Skin epidermis (tissue), 12 donors: ENCODE measurements around the gene BMP5.

Source experiments
- H3K27ac ChIP-seq, 21 experiments: fragments of 200-600 bp; sonication (generic) in 11 of 21; one replicate each; pipeline ENCODE4 v1.5.0; 2020; ENCODE audit warnings: mild to moderate bottlenecking in 3 of 21, inconsistent platforms in 2 of 21, moderate library complexity in 2 of 21
- H3K4me3 ChIP-seq, 7 experiments: fragments of 200-600 bp; sonication (generic) in 2 of 7; one replicate each; pipeline ENCODE4 v1.5.0; 2020; ENCODE audit warnings: inconsistent platforms in 2 of 7, mild to moderate bottlenecking in 2 of 7, moderate library complexity in 1 of 7

Gene BMP5

DNA sequence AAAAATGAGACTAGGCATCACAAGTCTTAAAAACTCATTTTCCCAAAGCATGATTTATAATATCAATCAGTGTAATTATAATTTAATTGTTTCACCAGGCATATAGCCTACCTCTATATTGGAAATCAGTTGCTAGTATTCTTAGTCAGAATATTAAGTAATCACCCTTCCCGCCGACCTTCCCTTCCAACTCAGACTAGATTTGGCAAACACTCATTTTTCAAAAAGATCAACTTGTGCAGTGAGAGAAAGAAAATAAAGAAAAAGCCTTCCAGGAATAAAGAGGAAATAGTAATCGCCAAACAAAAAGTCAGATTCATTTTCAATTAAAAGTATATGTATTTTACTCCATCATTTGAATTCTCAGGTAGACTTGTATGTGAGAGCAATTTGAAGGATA lies 1.9 kb upstream of the BMP5 start:
- Histone ChIP-seq H3K27ac (no peak overlapping the region), H3K4me3 (no peak overlapping the region)

DNA sequence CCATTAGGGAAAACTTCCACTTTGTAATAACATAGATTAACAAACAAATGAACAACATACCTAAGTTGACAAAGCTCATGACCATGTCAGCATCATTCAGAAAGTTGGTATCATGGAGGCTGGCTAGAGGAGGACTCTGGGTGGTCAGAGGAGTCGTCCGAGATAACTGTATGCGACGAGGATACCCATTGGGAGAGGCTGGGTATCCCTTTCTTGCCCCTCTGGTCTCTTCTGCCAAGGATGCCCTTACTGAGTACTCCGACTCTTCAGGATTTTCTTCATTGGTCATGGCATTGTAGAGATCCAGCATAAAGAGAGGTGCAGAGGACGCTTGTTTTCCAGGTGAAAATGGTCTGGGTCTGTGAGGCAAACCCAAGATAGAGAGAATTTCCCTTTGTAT lies 1.1 kb downstream of the BMP5 start:
- Histone ChIP-seq H3K27ac (no peak overlapping the region), H3K4me3 (no peak overlapping the region)

DNA sequence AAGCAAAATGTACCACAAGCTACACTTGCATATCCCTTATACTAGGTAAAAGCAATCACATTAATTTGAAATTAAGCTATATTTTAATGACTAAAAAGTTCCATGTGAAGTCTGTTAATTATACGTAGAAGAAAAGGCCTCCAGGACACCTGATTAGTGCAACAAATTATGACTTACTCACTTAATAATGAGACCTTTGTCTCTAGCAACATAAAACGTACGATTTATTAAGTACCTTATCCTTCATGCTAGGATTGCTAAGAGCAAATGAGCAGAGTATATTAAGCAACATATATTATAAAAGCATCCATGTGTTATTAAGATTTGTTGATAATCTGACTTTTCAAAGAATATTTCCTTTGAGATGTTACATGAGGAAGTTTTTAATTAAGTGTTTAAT lies 2.5 kb downstream of the BMP5 start:
- H3K27ac ChIP-seq = no peak overlapping the region
- H3K4me3 ChIP-seq = no peak overlapping the region

DNA sequence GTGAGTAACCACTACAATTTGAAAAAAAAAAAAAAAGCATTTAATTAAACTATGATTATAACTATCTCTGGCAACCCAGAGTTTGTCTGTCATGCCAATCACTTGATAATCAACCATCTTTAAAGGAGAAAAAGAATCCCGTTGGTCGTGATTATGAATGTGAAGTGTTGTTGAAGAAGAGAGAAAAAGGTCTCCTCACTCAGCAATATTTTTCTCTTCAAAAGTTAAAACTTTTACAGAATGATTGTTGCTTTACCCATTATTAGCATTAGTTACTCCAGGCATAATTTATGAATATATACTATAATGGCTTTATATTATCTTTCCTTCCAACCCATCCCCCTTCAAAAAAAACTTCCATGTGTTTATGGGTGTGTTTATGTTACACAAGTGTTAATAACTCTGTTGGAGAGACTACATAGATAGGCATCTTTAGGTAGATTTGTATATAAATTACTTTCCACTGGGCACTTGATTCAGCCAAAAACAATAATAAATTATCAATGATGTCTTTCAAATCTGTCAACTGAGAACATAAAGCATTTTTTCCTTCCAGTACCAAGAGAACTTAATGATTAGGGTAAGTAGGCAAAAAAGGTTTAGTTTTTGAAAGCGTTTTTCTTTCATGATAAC lies 5.1 kb downstream of the BMP5 start:
- Histone ChIP-seq H3K4me3 (no peak overlapping the region), H3K27ac (no peak overlapping the region)

DNA sequence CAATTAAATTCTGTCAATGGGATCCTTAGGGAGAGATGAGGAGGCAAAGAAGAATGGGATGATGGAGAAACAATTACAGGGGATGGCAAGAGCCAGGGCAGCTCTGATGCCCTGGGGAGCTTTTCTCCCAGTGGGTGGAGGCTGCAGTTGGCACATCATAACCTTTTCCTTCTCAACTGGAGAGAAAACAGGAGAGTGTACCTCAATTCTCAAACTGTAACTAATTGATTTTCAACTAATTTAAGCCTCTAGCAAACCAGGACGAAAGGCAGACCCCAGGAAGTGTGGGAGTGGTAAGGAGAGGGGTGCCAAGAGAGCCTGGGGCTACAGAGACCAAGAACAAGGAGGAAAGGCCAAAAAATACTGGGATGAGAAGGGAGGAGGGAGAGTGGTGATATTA lies 5.7 kb downstream of the BMP5 start:
- no peak overlapping the region for H3K4me3 ChIP-seq
- H3K27ac ChIP-seq = no peak overlapping the region

DNA sequence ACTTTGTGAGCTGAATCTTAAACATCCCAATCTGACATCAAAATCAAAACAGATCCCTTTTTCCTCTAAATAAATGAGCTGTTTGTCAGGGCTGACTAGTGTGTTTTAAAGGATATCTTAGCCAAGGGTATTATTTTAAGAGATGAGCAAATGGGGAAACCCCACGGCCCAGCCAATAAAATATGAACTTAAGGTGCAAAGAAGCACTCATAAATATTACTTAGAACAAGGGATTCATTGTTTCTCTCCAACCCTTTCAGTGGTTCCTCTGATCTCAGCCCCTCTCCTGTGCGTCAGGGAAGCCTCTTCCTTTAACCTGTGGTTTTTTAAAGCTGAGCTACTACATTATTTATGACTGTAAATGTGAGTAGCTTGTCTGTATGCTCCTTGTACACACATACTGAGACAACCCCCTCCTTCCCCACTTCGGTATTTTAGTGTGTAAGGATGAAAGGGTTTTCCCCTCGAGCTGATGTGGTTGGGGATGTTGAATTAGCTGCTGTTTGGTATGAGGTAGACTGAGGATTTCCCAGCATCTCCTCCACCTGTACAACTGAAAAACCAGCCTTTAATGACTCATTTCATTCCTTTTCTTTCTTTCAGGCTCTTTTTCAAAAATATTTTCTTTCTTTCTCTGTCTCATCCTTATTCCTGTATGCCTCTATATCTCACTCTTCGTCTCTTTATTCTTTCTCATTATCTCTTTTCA lies 6.5 kb downstream of the BMP5 start:
- Histone ChIP-seq H3K27ac (no peak overlapping the region), H3K4me3 (no peak overlapping the region)

DNA sequence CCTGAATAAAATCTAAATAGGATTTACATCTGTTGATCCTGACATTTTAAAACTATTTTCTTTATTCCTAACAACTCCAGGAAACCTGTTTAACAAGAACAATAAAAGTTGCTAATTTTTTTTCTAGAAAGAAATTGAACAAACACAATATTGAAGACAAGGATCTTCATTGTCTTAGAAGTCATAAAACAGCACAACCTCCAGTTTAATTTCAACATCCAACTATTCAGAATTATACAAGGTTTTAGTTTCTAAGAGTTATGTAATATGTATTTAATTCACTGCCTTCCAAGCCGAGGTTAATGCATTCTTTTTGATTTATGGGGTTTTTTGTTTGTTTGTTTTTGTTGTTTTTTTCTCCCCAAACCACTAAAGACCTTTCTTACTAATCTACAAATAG lies 7.2 kb downstream of the BMP5 start:
- Histone ChIP-seq H3K27ac (no peak overlapping the region), H3K4me3 (no peak overlapping the region)

DNA sequence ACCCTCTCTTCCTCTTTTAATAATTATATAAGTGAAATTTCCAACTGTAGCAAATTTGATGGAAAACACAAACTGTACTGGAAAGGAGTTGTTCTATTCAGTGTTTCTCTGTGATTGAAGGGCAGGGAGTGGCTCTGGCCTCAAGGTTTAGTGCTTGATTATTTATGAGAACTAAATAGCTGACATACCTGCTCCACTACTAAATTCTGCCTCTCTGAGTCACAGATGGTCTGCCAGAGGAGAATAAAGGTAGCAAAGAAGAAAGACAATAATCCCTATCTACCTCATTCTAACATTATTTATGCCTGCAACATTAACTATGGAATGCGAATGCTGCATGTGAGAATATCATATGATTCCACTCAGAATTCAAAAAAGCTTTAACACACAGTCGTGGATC lies 9.3 kb downstream of the BMP5 start:
- Histone ChIP-seq H3K27ac (no peak overlapping the region), H3K4me3 (no peak overlapping the region)

DNA sequence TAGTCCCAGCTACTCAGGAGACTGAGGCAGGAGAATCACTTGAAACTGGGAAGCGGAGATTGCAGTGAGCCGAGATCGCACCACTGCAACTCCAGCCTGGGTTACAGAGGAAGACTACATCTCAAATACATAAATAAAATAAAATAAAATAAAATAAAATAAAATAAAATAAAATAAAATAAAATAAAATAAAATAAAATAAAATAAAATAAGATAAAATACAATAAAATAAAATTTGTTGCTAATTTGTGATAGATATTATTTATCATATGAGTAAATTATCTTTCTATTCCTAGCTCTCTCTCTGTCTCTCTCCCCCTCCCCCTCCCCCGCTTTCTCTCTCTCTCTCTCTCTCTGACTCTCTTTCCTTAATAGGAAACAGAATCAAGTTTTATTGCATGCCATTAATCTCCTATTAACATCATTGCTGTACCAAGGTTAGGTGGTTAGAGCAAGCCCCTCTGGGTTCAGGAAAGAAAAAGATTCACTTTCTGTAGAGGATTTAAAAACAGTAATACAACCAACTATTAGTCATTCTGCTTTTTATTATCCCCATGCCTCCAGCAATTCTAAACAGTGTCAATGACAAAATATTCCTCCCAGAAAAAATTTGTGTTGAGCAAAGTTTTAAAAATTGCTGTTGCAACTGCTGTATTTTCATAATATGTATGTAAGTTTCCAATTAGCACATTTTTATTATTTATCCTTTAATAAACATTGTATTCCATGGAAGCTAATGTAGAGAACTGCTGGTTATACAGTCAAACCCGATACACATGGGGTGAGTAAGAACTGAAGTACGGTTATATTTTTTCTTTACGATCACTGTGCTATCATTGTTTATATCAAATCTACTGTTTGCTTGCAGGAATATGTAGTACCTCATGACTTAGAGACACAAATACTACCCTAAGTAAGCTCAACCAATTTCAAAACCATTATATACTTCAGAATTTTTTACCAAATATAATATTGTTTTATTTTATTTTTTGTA lies 22.1 kb downstream of the BMP5 start:
- Histone ChIP-seq H3K27ac (no peak overlapping the region), H3K4me3 (no peak overlapping the region)

DNA sequence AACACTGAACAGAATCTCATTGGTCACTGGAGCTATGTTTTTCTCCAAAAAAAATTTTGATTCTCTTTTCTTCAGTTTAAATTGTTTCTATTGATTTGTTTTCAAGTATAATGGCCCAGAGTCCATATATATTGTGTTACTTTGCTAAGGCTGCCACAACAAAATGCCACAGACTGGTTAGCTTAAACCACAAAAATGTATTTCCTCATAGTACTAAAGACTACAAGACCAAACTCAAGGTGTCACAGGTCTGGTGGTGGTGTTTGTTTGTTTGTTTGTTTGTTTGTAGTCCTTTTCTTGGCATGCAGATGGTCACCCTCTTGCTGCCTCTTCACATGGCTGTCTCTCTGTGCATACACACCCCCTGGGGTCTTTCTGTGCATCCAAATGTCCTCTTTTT lies 34.0 kb downstream of the BMP5 start:
- H3K27ac ChIP-seq = no peak overlapping the region
- no peak overlapping the region for H3K4me3 ChIP-seq

DNA sequence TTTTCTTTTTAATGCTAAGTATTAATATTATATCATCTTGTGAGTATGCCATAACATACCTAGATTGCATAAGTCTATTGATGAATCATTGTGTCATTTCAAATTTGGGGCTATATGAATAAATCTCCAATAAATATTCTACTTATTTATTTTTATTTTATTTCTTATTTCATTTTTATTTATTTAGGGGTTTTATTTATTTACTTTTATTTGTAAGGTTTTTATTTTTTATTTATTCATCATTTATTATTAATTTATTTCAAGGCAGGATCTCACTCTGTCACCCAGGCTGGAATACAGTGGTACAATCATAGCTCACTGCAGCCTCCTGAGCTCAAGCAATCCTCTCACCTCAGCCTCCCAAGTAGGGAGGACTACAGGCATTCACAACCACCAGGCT lies 36.3 kb downstream of the BMP5 start:
- no peak overlapping the region for H3K4me3 ChIP-seq
- H3K27ac ChIP-seq = no peak overlapping the region

DNA sequence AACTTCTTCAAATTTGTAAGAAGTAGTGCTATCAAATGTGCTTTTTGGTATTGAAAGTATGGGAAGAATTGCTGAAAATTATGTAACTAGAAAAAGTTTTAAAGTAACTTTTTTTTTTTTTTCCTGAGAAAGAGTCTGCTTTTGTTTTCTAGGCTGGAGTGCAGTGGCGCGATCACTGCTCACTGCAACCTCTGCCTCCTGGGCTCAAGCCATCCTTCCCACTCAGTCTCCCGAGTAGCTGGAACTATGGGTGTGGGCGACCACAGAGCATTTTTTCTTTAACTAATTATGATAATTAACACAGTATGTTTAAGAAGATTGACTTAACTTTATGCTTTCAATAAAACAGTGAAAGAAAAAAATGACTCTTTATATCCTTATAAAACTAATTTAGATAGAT lies 38.4 kb downstream of the BMP5 start:
- Histone ChIP-seq H3K27ac (no peak overlapping the region), H3K4me3 (no peak overlapping the region)

DNA sequence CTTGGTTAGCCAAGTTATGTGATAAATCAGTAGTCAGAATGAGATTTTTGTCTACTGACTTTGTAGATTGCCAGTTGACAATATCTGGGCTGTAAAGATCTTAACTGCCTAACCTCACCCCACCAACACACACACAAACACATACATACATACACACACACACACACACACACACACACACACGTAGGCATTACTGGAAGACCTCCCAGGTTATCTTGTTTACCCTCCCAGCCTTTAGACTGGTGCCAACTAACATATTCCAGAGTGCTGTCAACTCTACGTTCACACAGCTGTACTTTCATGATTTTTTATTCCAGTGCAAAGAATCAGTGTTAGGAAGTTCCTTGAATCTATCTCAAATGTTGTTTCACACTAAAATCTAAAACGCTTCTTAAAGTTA lies 38.9 kb downstream of the BMP5 start:
- H3K4me3 ChIP-seq = no peak overlapping the region
- no peak overlapping the region for H3K27ac ChIP-seq

DNA sequence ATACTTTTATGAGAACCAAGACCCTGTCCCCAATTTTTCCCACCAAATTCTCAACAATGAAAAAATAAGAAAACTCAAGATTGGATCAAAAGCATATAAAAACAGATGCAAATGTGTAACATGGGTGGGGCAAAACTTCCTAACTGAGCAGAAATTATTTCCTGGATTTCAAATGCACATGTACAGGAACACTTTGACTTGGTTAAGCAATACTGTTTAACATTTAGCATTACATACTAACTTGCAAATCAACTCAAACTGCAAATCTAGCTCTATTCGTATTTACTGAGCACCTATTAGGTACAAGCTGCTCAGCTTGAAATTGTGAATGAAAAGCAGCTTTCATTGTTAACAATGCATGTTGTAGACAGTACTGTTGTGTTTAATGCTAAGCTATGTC lies 40.2 kb downstream of the BMP5 start:
- no peak overlapping the region for H3K27ac ChIP-seq
- no peak overlapping the region for H3K4me3 ChIP-seq

DNA sequence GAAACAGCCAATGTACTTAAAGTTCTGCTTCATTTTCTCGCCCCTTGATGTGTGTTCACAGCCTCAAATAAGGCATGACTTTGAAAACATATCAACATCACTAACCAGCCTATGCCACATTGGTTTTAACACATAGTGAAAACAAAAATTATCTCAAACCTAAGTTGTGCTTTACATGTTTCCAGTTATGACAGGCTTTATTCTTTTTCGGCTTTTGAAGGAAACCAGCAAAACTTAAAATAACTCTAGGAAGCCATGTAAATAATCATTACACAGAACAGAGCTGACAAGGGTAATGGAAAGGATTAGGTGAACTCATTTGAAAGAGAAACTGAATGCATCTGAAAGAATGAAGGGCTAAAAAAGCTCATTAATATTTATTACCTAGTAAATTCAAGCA lies 42.1 kb downstream of the BMP5 start:
- H3K4me3 ChIP-seq = no peak overlapping the region
- no peak overlapping the region for H3K27ac ChIP-seq

DNA sequence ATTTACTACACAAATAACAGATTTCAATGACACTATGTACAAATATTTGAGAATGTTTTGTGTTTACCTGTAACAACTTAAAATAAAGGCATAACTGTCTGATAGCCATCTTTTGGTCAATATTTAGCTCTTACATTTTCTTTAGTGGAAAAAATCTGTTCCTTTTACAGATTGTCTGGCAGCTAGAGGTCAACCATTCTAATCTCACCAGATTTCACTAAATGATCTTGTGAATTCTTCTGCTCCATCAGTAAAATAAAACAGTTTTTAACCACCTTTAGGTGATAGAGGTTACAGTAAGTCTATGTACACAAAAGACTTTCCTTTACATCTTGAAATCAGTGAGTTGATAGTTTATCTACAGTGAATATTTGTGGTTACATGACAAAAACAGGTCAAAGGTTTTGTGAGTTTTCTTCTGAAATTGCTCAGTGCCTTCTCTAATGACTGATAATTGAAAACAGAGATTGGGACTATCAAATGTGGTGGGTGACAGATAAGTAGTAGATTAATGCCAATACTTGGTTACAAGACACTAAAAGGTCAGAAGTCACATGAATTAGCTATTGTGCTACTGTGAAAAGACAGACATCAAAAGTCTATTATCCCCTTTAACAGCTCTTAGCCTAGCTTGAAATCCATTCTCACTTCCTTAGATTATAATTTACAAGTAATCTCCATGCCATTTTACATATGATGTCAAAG lies 47.4 kb downstream of the BMP5 start:
- Histone ChIP-seq H3K4me3 (no peak overlapping the region), H3K27ac (no peak overlapping the region)

DNA sequence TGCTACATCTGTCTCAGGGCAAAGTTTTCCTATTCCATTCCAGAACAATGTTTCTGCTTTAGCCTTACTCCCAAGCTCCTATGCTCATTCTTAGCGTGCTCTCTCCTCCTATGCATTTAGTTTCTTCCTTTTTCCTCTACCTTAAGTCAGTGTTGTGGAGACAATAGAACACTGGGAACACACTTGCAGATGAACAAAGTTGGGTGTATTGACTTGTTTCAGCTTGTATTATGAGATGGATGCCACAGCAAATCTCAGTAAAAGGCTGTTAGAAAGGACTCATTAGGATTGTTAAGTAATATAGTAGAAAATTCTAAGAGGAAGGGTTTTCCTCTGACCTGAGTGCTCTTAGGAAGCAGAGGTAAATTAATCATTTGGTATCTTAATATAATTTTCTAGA lies 48.4 kb downstream of the BMP5 start:
- H3K4me3 ChIP-seq = no peak overlapping the region
- no peak overlapping the region for H3K27ac ChIP-seq

DNA sequence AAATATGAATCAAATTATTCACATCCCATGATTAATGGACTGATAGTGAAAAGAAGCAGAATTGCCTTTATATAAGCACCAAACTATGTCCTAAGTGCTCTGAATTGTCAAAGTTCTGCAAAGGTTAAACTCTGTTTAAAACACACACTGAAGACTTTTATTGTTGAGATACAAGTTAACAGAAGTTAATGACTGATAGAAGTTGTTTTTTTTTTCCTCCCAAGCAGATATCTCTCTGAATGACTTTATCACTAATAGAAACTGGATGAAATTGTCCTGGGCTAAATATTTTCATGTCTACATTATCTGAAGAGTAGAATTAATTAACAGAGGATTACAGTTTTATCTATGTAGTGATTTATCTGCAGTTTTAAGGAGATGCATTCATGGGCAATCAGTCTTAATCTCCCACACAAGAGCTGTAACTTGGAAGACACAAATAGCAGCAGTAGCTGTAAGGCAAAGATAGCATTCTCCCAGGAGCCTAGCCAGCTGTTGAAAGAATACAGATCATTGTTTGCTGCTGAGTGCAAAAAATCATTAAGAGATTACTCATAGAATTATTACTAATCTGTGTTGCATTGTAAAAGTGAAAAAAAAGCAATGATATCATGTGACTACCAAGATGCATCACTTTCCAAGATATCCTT lies 49.9 kb downstream of the BMP5 start:
- Histone ChIP-seq H3K4me3 (no peak overlapping the region), H3K27ac (no peak overlapping the region)

DNA sequence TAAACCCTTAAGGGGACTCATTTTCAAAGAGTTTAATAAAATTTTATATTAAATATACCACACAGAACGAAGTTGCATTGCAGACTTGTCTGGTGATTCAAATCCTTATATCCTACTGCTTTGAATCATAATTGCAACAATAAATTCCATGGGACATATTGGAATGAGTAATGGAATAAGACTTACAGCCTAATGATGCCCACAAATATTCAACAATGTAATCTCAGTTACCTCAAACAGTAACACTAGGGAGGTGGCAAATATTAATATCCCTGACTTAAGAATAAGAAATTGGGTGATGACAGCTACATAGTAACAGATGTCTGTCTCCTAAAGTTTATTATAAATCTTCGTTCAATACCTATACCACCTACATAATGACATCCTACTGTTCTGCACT lies 52.6 kb downstream of the BMP5 start:
- no peak overlapping the region for H3K4me3 ChIP-seq
- no peak overlapping the region for H3K27ac ChIP-seq

DNA sequence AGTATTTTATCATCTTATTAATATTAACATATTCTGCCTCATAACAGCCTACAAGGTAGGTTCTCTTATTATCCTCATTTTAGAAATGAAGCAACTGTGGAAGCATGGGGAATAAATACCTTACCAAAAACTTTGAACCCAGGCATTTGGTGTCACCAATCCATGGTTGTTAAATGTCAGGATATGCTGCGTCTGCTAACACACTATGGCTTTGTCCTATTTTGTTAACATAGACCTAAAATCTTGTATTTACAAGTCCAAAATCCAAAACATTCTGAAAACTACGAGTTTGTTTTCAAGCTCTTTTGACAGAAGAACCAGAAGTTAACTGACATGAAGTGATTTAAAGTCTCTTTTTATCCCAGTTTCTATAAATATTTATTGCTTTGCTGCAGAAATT lies 53.4 kb downstream of the BMP5 start:
- no peak overlapping the region for H3K4me3 ChIP-seq
- H3K27ac ChIP-seq = no peak overlapping the region
